Muscle of leg (tissue), 11 donors: ENCODE data around the gene DCAF8. TPM values are rescaled to one million over a fixed set of nuclear protein-coding genes. Genes with fewer than 3 reads are reported as not detected.

Source experiments
- DNase-seq: peaks from one replicate; pipeline ENCODE4 v3.0.0; 2013
- H3K27ac ChIP-seq: one replicate; pipeline ENCODE4 v1.5.1; 2013; ENCODE audit warnings: mild to moderate bottlenecking, low read length, control low read depth
- H3K27me3 ChIP-seq: one replicate; pipeline ENCODE4 v1.6.1; 2013; ENCODE audit warnings: low read length; ENCODE audit not compliant: control insufficient read depth, insufficient read depth
- H3K36me3 ChIP-seq: one replicate; pipeline ENCODE4 v1.6.1; 2013; ENCODE audit warnings: low read length; ENCODE audit not compliant: control insufficient read depth, insufficient read depth
- H3K4me1 ChIP-seq: one replicate; pipeline ENCODE4 v1.6.1; 2013; ENCODE audit warnings: low read length; ENCODE audit not compliant: control insufficient read depth, insufficient read depth
- H3K4me3 ChIP-seq: one replicate; pipeline ENCODE4 v1.5.1; 2013; ENCODE audit warnings: low read length, control low read depth
- H3K9me3 ChIP-seq: replicated peaks from 2 replicates; pipeline ENCODE4 v1.6.1; 2013; ENCODE audit warnings: low read depth, low read length; ENCODE audit not compliant: control insufficient read depth
- WGBS: methylation state at CpG from one replicate; pipeline ENCODE4 v1.1.5; 2013; ENCODE audit warnings: missing lambda C conversion rate; ENCODE audit not compliant: insufficient coverage; 5-methylcytosine and 5-hydroxymethylcytosine counted together
- polyA plus RNA-seq, 8 donors: library from polyadenylated mRNA; unstranded; fragments of 120-200 nt; gene quantifications; one replicate each; pipeline versions ENCODE4 v1.2.1 to v1.2.3, GENCODE V29; 2013; ENCODE audit warnings: inconsistent platforms in 1 of 8, low replicate concordance in 1 of 8; ENCODE audit not compliant: insufficient read length in 8 of 8, insufficient read depth in 1 of 8
- total RNA-seq: library from RNA; stranded (reverse); fragments of 120-200 nt; gene quantifications from one replicate; pipeline ENCODE4 v1.2.4, GENCODE V29; 2013

Gene DCAF8
- total and polyA plus RNA-seq, 9 donors = 70.5 to 130 (median 97.0) TPM

- 25% methylated on average over 4 of the region's 16 CpGs for WGBS
- Histone ChIP-seq H3K36me3 (peaks cover 10% of the 10 kb centered on the region), H3K27ac (peak overlapping the region; percentile 93), H3K4me1 (peaks cover 38% of the 10 kb centered on the region), H3K9me3 (no peaks in the 10 kb centered on the region), H3K4me3 (peak overlapping the region; percentile 52), H3K27me3 (no peaks in the 10 kb centered on the region)
- DNase-seq = peak; percentile 93
Observed at GRCh38 chr1:160193091-160193819, 69.1 kb downstream of the DCAF8 start.

- DNase-seq = no peak
- peaks cover 10% of the 10 kb centered on the region for H3K36me3 ChIP-seq
- H3K27me3 ChIP-seq = no peaks in the 10 kb centered on the region
- H3K9me3 ChIP-seq = no peaks in the 10 kb centered on the region
- H3K4me3 ChIP-seq = peak overlapping the region; percentile 52
- peak overlapping the region; percentile 93 for H3K27ac ChIP-seq
- H3K4me1 ChIP-seq = peaks cover 43% of the 10 kb centered on the region
Observed at GRCh38 chr1:160192234-160192633, 70.1 kb downstream of the DCAF8 start.

GRCh38 chr1:160191756-160192155 lies 70.6 kb downstream of the DCAF8 start:
- peaks cover 46% of the 10 kb centered on the region for H3K4me1 ChIP-seq
- H3K9me3 ChIP-seq = no peaks in the 10 kb centered on the region
- H3K27me3 ChIP-seq = no peaks in the 10 kb centered on the region
- peak overlapping the region; percentile 52 for H3K4me3 ChIP-seq
- H3K27ac ChIP-seq = peak overlapping the region; percentile 93
- WGBS = no CpG with 5 or more reads among the region's 3 CpGs
- peaks cover 10% of the 10 kb centered on the region for H3K36me3 ChIP-seq
- no peak for DNase-seq

- Histone ChIP-seq H3K36me3 (peaks cover 10% of the 10 kb centered on the region), H3K9me3 (no peaks in the 10 kb centered on the region), H3K27me3 (no peaks in the 10 kb centered on the region), H3K27ac (peak within 1 kb of the TSS; percentile 87), H3K4me3 (peak within 1 kb of the TSS; percentile 52), H3K4me1 (peaks cover 52% of the 10 kb centered on the region)
- WGBS = 51% methylated on average over 7 of the region's 15 CpGs
- peak; percentile 81 for DNase-seq
Observed at GRCh38 chr1:160189649-160190625, 72.4 kb downstream of the DCAF8 start, which contains the start of gene CASQ1. CASQ1 (plus strand) TSS chr1:160190575; CDS start chr1:160190752, 177 bp downstream.

- H3K27ac ChIP-seq = peak overlapping the region; percentile 87
- no peaks in the 10 kb centered on the region for H3K9me3 ChIP-seq
- DNase-seq = peak; percentile 63
- H3K4me3 ChIP-seq = no peak overlapping the region
- WGBS = 60% methylated on average over 5 of the region's 7 CpGs
- H3K36me3 ChIP-seq = no peaks in the 10 kb centered on the region
- peaks cover 47% of the 10 kb centered on the region for H3K4me1 ChIP-seq
- no peaks in the 10 kb centered on the region for H3K27me3 ChIP-seq
Observed at GRCh38 chr1:160188341-160188740, 74.0 kb downstream of the DCAF8 start.

- WGBS = 73% methylated on average over 3 of the region's 7 CpGs
- no peaks in the 10 kb centered on the region for H3K36me3 ChIP-seq
Observed at GRCh38 chr1:160187407-160187806, 74.9 kb downstream of the DCAF8 start.

GRCh38 chr1:160186729-160187128 lies 75.6 kb downstream of the DCAF8 start:
- Histone ChIP-seq H3K4me1 (peaks cover 38% of the 10 kb centered on the region), H3K36me3 (no peaks in the 10 kb centered on the region), H3K9me3 (no peaks in the 10 kb centered on the region), H3K27ac (no peak overlapping the region), H3K27me3 (no peaks in the 10 kb centered on the region), H3K4me3 (no peak overlapping the region)
- DNase-seq = no peak
- WGBS = 39% methylated on average over 2 of the region's 2 CpGs

More at GRCh38 chr1:160187407-160187806, 74.9 kb downstream of the DCAF8 start:
- no peak overlapping the region for H3K4me3 ChIP-seq
- H3K9me3 ChIP-seq = no peaks in the 10 kb centered on the region
- H3K27me3 ChIP-seq = no peaks in the 10 kb centered on the region
- peaks cover 38% of the 10 kb centered on the region for H3K4me1 ChIP-seq
- no peak overlapping the region for H3K27ac ChIP-seq
- no peak for DNase-seq

GRCh38 chr1:160186246-160186645 lies 76.1 kb downstream of the DCAF8 start:
- DNase-seq = no peak
- Histone ChIP-seq H3K4me1 (peaks cover 38% of the 10 kb centered on the region), H3K36me3 (no peaks in the 10 kb centered on the region), H3K4me3 (no peak overlapping the region), H3K9me3 (no peaks in the 10 kb centered on the region), H3K27me3 (no peaks in the 10 kb centered on the region), H3K27ac (no peak overlapping the region)
- WGBS = 90% methylated on average over 7 of the region's 7 CpGs

- Histone ChIP-seq H3K4me3 (no peak overlapping the region), H3K4me1 (no peaks in the 10 kb centered on the region), H3K27ac (no peak overlapping the region), H3K27me3 (no peaks in the 10 kb centered on the region), H3K9me3 (no peaks in the 10 kb centered on the region), H3K36me3 (no peaks in the 10 kb centered on the region)
- 94% methylated on average over 2 of the region's 4 CpGs for WGBS
- DNase-seq = no peak
Observed at GRCh38 chr1:160179336-160179735, 83.0 kb downstream of the DCAF8 start.

GRCh38 chr1:160178731-160179130 lies 83.6 kb downstream of the DCAF8 start:
- Histone ChIP-seq H3K27me3 (no peaks in the 10 kb centered on the region), H3K4me1 (no peaks in the 10 kb centered on the region), H3K4me3 (no peak overlapping the region), H3K9me3 (no peaks in the 10 kb centered on the region), H3K36me3 (no peaks in the 10 kb centered on the region), H3K27ac (no peak overlapping the region)
- WGBS = 100% methylated on average over 1 of the region's 2 CpGs
- no peak for DNase-seq
